Measurements from ENCODE around the gene TGFB1. TPM values are rescaled to one million over a fixed set of nuclear protein-coding genes. Genes with fewer than 3 reads are reported as not detected.

TGFB1 gene
- total and polyA plus RNA-seq, 9 of the 15 experiments (the other 6 are each of a cell fraction or from before 2014, with no cell fraction given), result 0.24 to 159 (median 17.2) TPM

GRCh38 chr19:41364524-41365391 is 11.0 kb upstream of the TGFB1 start (continued):
- TF ChIP-seq BRD4 (IDR thresholded peaks at IDR 0.05) (peak; percentile 64; the same call in 1 of the 2 replicates), ARID2 (IDR thresholded peaks at IDR 0.05) (0 out of 2 replicates have a peak, but pooled peaks have one; percentile 32), SMARCE1 (IDR thresholded peaks at IDR 0.05) (peak; percentile 36; the same call in 1 of the 2 replicates), RBM39 (optimal IDR thresholded peaks at IDR 0.05; ENCODE audit: low read depth, low read length) (peak; percentile 16), TAF7 (tag; IDR thresholded peaks at IDR 0.05) (0 out of 2 replicates have a peak, but pooled peaks have one; percentile 23), GTF2E2 (tag; IDR thresholded peaks at IDR 0.05) (peak; percentile 66; the same call in 1 of the 2 replicates), RBM25 (IDR thresholded peaks at IDR 0.05; ENCODE audit: low read depth, low read length, severe bottlenecking) (peak; percentile 59), MTA3 (IDR thresholded peaks at IDR 0.05; ENCODE audit: borderline replicate concordance) (peak; percentile 9; the same call in 1 of the 2 replicates), SMARCB1 (IDR thresholded peaks at IDR 0.05; ENCODE audit: insufficient read length, low read depth) (no peak), SIX5 (IDR thresholded peaks at IDR 0.05; ENCODE audit: borderline replicate concordance in 1 of 2, insufficient read depth in 1 of 2, low read depth in 1 of 2, low read length in 2 of 2) (no peak), TOE1 (IDR thresholded peaks at IDR 0.05; ENCODE audit: borderline replicate concordance) (0 out of 2 replicates have a peak, but pooled peaks have one; percentile 4), TOE1 (CRISPR knock-in tag; IDR thresholded peaks at IDR 0.05; ENCODE audit: borderline replicate concordance, low read depth) (0 out of 2 replicates have a peak, but pooled peaks have one; percentile 24), HDAC2 (IDR thresholded peaks at IDR 0.05) (peak; percentile 72; the same call in 1 of the 2 replicates), RCOR1 (IDR thresholded peaks at IDR 0.05; ENCODE audit: borderline replicate concordance in 1 of 2, low read depth in 2 of 2, low read length in 2 of 2) (peak in 1 of 2 experiments; percentile 49; a peak in 1 of 4 replicates), ZNF165 (CRISPR knock-in tag; IDR thresholded peaks at IDR 0.05; ENCODE audit: borderline replicate concordance) (no peak), EP300 (IDR thresholded peaks at IDR 0.05; ENCODE audit: low read length) (peak; percentile 4; the same call in 1 of the 2 replicates), NFRKB (IDR thresholded peaks at IDR 0.05; ENCODE audit: low read depth) (0 out of 2 replicates have a peak, but pooled peaks have one; percentile 19), ADNP (tag; IDR thresholded peaks at IDR 0.05) (peak; percentile 52; the same call in 1 of the 2 replicates), CHD4 (IDR thresholded peaks at IDR 0.05; ENCODE audit: insufficient read depth, insufficient replicate concordance, low read depth, low read length, poor library complexity, severe bottlenecking) (peak; percentile 77), GABPA (tag; conservative IDR thresholded peaks at IDR 0.05; ENCODE audit: low read depth) (no peak; the same call in none of the 2 replicates), CBX3 (IDR thresholded peaks at IDR 0.05; ENCODE audit: borderline replicate concordance in 1 of 2, low read length in 2 of 2) (peak in 1 of 2 experiments; percentile 29; a peak in 1 of 3 replicates)
- TF ChIP-seq, protein P1, sequence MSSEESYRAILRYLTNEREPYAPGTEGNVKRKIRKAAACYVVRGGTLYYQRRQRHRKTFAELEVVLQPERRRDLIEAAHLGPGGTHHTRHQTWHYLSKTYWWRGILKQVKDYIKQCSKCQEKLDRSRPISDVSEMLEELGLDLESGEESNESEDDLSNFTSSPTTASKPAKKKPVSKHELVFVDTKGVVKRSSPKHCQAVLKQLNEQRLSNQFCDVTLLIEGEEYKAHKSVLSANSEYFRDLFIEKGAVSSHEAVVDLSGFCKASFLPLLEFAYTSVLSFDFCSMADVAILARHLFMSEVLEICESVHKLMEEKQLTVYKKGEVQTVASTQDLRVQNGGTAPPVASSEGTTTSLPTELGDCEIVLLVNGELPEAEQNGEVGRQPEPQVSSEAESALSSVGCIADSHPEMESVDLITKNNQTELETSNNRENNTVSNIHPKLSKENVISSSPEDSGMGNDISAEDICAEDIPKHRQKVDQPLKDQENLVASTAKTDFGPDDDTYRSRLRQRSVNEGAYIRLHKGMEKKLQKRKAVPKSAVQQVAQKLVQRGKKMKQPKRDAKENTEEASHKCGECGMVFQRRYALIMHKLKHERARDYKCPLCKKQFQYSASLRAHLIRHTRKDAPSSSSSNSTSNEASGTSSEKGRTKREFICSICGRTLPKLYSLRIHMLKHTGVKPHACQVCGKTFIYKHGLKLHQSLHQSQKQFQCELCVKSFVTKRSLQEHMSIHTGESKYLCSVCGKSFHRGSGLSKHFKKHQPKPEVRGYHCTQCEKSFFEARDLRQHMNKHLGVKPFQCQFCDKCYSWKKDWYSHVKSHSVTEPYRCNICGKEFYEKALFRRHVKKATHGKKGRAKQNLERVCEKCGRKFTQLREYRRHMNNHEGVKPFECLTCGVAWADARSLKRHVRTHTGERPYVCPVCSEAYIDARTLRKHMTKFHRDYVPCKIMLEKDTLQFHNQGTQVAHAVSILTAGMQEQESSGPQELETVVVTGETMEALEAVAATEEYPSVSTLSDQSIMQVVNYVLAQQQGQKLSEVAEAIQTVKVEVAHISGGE (CRISPR knock-in tag; IDR thresholded peaks at IDR 0.05), result peak in 1 of 3 experiments; percentile 62; a peak in 2 of 6 replicates
